H1 (cell line): ENCODE measurements around the gene KCNQ1. TPM values are rescaled to one million over a fixed set of nuclear protein-coding genes. Genes with fewer than 3 reads are reported as not detected.

Experiments
- CTCF ChIA-PET: fragments of 300-600 bp; sonication (Branson Sonifier 250); formaldehyde crosslinking; loops from one replicate; lab custom pipeline; 2021; ENCODE audit not compliant: partially characterized antibody; lab: Charles Lee
- POLR2A ChIA-PET: fragments of 300-600 bp; sonication (Branson Sonifier 250); formaldehyde crosslinking; loops from one replicate; lab custom pipeline; 2021; ENCODE audit warnings: inconsistent platforms; ENCODE audit not compliant: partially characterized antibody; lab: Charles Lee
- DNase-seq, 2 experiments: peaks; one replicate each; pipeline versions ENCODE4 v3.0.0 to v3.0.0-alpha.2; 2010 to 2022; ENCODE audit warnings: low spot score in 2 of 2, low read depth in 1 of 2, mixed read lengths in 1 of 2
- FAIRE-seq: peaks from 2 replicates; lab custom pipeline; 2011; peaks lifted over from hg19 to GRCh38; lab: Jason Lieb, UNC
- H2AFZ ChIP-seq: 2 replicates; pipeline ENCODE4 v1.8.1; 2012; ENCODE audit warnings: low read length, inconsistent platforms
- H2AK5ac ChIP-seq: 2 replicates; pipeline ENCODE4 v1.6.1; 2013; ENCODE audit warnings: low read depth, low read length
- H2BK120ac ChIP-seq: replicated peaks from 2 replicates; pipeline ENCODE3; 2013; ENCODE audit warnings: low read depth, low read length, inconsistent platforms
- H2BK12ac ChIP-seq: 2 replicates; pipeline ENCODE4 v1.6.1; 2013; ENCODE audit warnings: low read depth, low read length
- H2BK15ac ChIP-seq: 2 replicates; pipeline ENCODE4 v1.6.1; 2013; ENCODE audit warnings: low read length
- H2BK20ac ChIP-seq: 2 replicates; pipeline ENCODE4 v1.6.1; 2013; ENCODE audit warnings: low read length
- H2BK5ac ChIP-seq: 2 replicates; pipeline ENCODE4 v1.6.1; 2013; ENCODE audit warnings: low read depth, low read length
- H3K14ac ChIP-seq: 2 replicates; pipeline ENCODE4 v1.6.1; 2013; ENCODE audit warnings: inconsistent platforms; ENCODE audit not compliant: insufficient read length
- H3K18ac ChIP-seq: 2 replicates; pipeline ENCODE4 v1.6.1; 2013; ENCODE audit warnings: low read length; ENCODE audit errors: extremely low read depth
- H3K23ac ChIP-seq: 2 replicates; pipeline ENCODE4 v1.6.1; 2013; ENCODE audit warnings: inconsistent platforms; ENCODE audit not compliant: insufficient read length
- H3K23me2 ChIP-seq: 2 replicates; pipeline ENCODE4 v1.6.1; 2013; ENCODE audit warnings: low read depth, low read length
- H3K27ac ChIP-seq: 2 replicates; pipeline ENCODE4 v1.6.1; 2011; ENCODE audit warnings: low read depth, low read length, inconsistent platforms
- H3K27me3 ChIP-seq, 4 experiments: replicated peaks in 1 of 4; 1 replicate in 1 of 4; 2 replicates in 3 of 4; pipeline versions ENCODE4 v1.6.1 to v1.8.1; 2011 to 2013; ENCODE audit warnings: low read length in 3 of 4, mild to moderate bottlenecking in 3 of 4, inconsistent platforms in 2 of 4, mixed read lengths in 2 of 4, moderate library complexity in 1 of 4; ENCODE audit not compliant: control insufficient read depth in 3 of 4, insufficient read depth in 3 of 4; ENCODE audit errors: extremely low read depth in 1 of 4
- H3K36me3 ChIP-seq, 4 experiments: 2 replicates each; pipeline versions ENCODE4 v1.6.1 to v1.8.1; 2011 to 2013; ENCODE audit warnings: mild to moderate bottlenecking in 4 of 4, low read length in 3 of 4, moderate library complexity in 2 of 4, control low read depth in 1 of 4, inconsistent platforms in 1 of 4; ENCODE audit not compliant: insufficient read depth in 4 of 4, control insufficient read depth in 2 of 4
- H3K4ac ChIP-seq: replicated peaks from 2 replicates; pipeline ENCODE3; 2013; ENCODE audit warnings: low read length, low read depth, mixed read lengths, inconsistent platforms; ENCODE audit not compliant: insufficient read length
- H3K4me1 ChIP-seq, 4 experiments: replicated peaks in 1 of 4; 1 replicate in 1 of 4; 2 replicates in 3 of 4; pipeline versions ENCODE4 v1.6.1 to v1.8.1; 2011 to 2013; ENCODE audit warnings: low read length in 3 of 4, inconsistent platforms in 2 of 4, mixed read lengths in 1 of 4; ENCODE audit not compliant: insufficient read depth in 4 of 4, control insufficient read depth in 3 of 4
- H3K4me2 ChIP-seq, 2 experiments: 2 replicates each; pipeline versions ENCODE4 v1.6.1 to v1.8.1; 2011 to 2013; ENCODE audit warnings: low read depth in 2 of 2, low read length in 2 of 2, control low read depth in 1 of 2, inconsistent platforms in 1 of 2, mild to moderate bottlenecking in 1 of 2; ENCODE audit not compliant: insufficient read depth in 1 of 2
- H3K4me3 ChIP-seq, 4 experiments: fragments of 200-600, 300-600 bp in 1 of 4; sonication (generic), shearing (Covaris generic), sonication (Bioruptor Twin) in 1 of 4; 2 replicates each; pipeline versions ENCODE4 v1.5.1 to v1.8.1; 2011 to 2016; ENCODE audit warnings: low read length in 4 of 4, low read depth in 3 of 4, control low read depth in 2 of 4, inconsistent platforms in 2 of 4, mild to moderate bottlenecking in 2 of 4, mixed read lengths in 1 of 4, moderate library complexity in 1 of 4; ENCODE audit not compliant: insufficient read depth in 2 of 4; ENCODE audit errors: extremely low read depth in 1 of 4
- H3K56ac ChIP-seq: replicated peaks from 2 replicates; pipeline ENCODE3; 2013; ENCODE audit warnings: low read depth, mild to moderate bottlenecking, mixed read lengths, low read length, inconsistent platforms; ENCODE audit not compliant: insufficient read length
- H3K79me1 ChIP-seq: 2 replicates; pipeline ENCODE4 v1.6.1; 2013; ENCODE audit warnings: low read depth, low read length, control low read depth
- H3K79me2 ChIP-seq, 2 experiments: 2 replicates each; pipeline versions ENCODE4 v1.6.1 to v1.8.1; 2012 to 2013; ENCODE audit warnings: low read length in 2 of 2, mild to moderate bottlenecking in 2 of 2, inconsistent platforms in 1 of 2; ENCODE audit not compliant: insufficient read depth in 2 of 2, control insufficient read depth in 1 of 2
- H3K9ac ChIP-seq, 4 experiments: replicated peaks in 1 of 4; 1 replicate in 1 of 4; 2 replicates in 3 of 4; pipeline versions ENCODE4 v1.6.1 to v1.8.1; 2011 to 2013; ENCODE audit warnings: low read depth in 3 of 4, low read length in 3 of 4, control low read depth in 2 of 4, mild to moderate bottlenecking in 2 of 4, moderate library complexity in 2 of 4, inconsistent platforms in 1 of 4; ENCODE audit errors: extremely low read depth in 1 of 4
- H3K9me3 ChIP-seq, 2 experiments: 2 replicates each; pipeline versions ENCODE4 v1.6.1 to v1.8.1; 2012 to 2013; ENCODE audit warnings: mild to moderate bottlenecking in 2 of 2, moderate library complexity in 2 of 2, control low read depth in 1 of 2, inconsistent platforms in 1 of 2, low read depth in 1 of 2, low read length in 1 of 2, mixed read lengths in 1 of 2; ENCODE audit not compliant: insufficient read depth in 2 of 2
- H4K20me1 ChIP-seq, 2 experiments: replicated peaks in 1 of 2; 2 replicates each; pipeline versions ENCODE3 to v1.8.1; 2011 to 2013; ENCODE audit warnings: inconsistent platforms in 2 of 2, low read length in 2 of 2, mild to moderate bottlenecking in 1 of 2; ENCODE audit not compliant: insufficient read depth in 2 of 2, control insufficient read depth in 1 of 2
- H4K5ac ChIP-seq: 2 replicates; pipeline ENCODE4 v1.6.1; 2013; ENCODE audit warnings: low read length, low read depth, mixed read lengths, inconsistent platforms; ENCODE audit not compliant: insufficient read length
- H4K8ac ChIP-seq: 2 replicates; pipeline ENCODE4 v1.8.0; 2013; ENCODE audit warnings: mild to moderate bottlenecking, moderate library complexity, low read length, inconsistent platforms; ENCODE audit not compliant: insufficient read depth; ENCODE audit errors: extremely low read depth
- H4K91ac ChIP-seq: replicated peaks from 2 replicates; pipeline ENCODE3; 2013; ENCODE audit warnings: low read length, mixed read lengths, inconsistent platforms; ENCODE audit not compliant: insufficient read length
- BCL11A ChIP-seq, 2 experiments: IDR thresholded peaks; one replicate each; pipeline ENCODE4 v1.6.1; 2011; ENCODE audit warnings: low read depth in 2 of 2, low read length in 2 of 2, mild to moderate bottlenecking in 2 of 2
- CBX8 ChIP-seq: fragments of 300-800, 300-1000 bp; sonication (generic); IDR thresholded peaks from 2 replicates; pipeline ENCODE4 v1.7.1; 2016; ENCODE audit warnings: low read depth, low read length, borderline replicate concordance
- CREB1 ChIP-seq: IDR thresholded peaks from 2 replicates; pipeline ENCODE4 v1.6.1; 2012; ENCODE audit warnings: inconsistent platforms
- CTBP2 ChIP-seq: IDR thresholded peaks from 2 replicates; pipeline ENCODE4 v1.7.0; 2011; ENCODE audit warnings: borderline replicate concordance, mild to moderate bottlenecking, moderate library complexity, mixed read lengths, low read length; ENCODE audit not compliant: insufficient read depth, insufficient read length
- KDM5A ChIP-seq: fragments of 200-600 bp; IDR thresholded peaks from 2 replicates; pipeline ENCODE4 v1.7.1; 2012; ENCODE audit warnings: mild to moderate bottlenecking, low read length, inconsistent platforms, mixed read lengths
- NANOG ChIP-seq: IDR thresholded peaks from 2 replicates; pipeline ENCODE4 v1.6.1; 2011; ENCODE audit warnings: low read length, low read depth, mild to moderate bottlenecking, inconsistent platforms; ENCODE audit not compliant: insufficient read depth, poor library complexity, severe bottlenecking
- POLR2A ChIP-seq, 2 experiments: IDR thresholded peaks; 1 replicate in 1 of 2; 2 replicates in 1 of 2; pipeline ENCODE4 v1.6.1; 2011; ENCODE audit warnings: low read depth in 2 of 2, low read length in 2 of 2, mild to moderate bottlenecking in 2 of 2; ENCODE audit errors: control extremely low read depth in 1 of 2
- POLR2AphosphoS5 ChIP-seq: IDR thresholded peaks from 2 replicates; pipeline ENCODE4 v1.6.1; 2011; ENCODE audit warnings: low read depth, low read length
- RNF2 ChIP-seq: fragments of 200-900, 300-1000 bp; sonication (generic); IDR thresholded peaks from 2 replicates; pipeline ENCODE4 v1.7.1; 2016; ENCODE audit warnings: borderline replicate concordance, low read depth, mild to moderate bottlenecking, antibody characterized with exemption, low read length; ENCODE audit not compliant: poor library complexity, severe bottlenecking; ENCODE audit errors: missing control alignments
- RXRA ChIP-seq: IDR thresholded peaks from 2 replicates; pipeline ENCODE4 v1.6.1; 2011; ENCODE audit warnings: low read depth, mild to moderate bottlenecking, low read length, moderate library complexity; ENCODE audit not compliant: insufficient read depth
- SIX5 ChIP-seq: IDR thresholded peaks from 2 replicates; pipeline ENCODE4 v1.6.1; 2011; ENCODE audit warnings: mild to moderate bottlenecking, low read depth, low read length
- SRF ChIP-seq: IDR thresholded peaks from 2 replicates; pipeline ENCODE4 v1.6.1; 2011; ENCODE audit warnings: mild to moderate bottlenecking, low read depth, low read length, moderate library complexity
- SUZ12 ChIP-seq: fragments of 200-600 bp; sonication (generic); IDR thresholded peaks from 2 replicates; pipeline ENCODE4 v1.6.1; 2012; ENCODE audit warnings: mild to moderate bottlenecking, inconsistent platforms, low read length, moderate library complexity, mixed read lengths
- TAF1 ChIP-seq: IDR thresholded peaks from 2 replicates; pipeline ENCODE4 v1.6.1; 2011; ENCODE audit warnings: mild to moderate bottlenecking, low read depth, low read length
- TEAD4 ChIP-seq: IDR thresholded peaks from 2 replicates; pipeline ENCODE4 v1.6.1; 2012; ENCODE audit warnings: low read depth, low read length, inconsistent platforms, mixed read lengths
- WGBS, 2 experiments: shearing (Covaris generic) in 1 of 2; methylation state at CpG; one replicate each; pipeline versions ENCODE4 v1.1.6 to v1.1.7; 2013 to 2015; ENCODE audit warnings: low lambda C conversion rate in 2 of 2, mixed read lengths in 2 of 2, inconsistent platforms in 1 of 2, low coverage in 1 of 2, missing lambda C conversion rate in 1 of 2; ENCODE audit not compliant: insufficient replicate concordance in 2 of 2, insufficient coverage in 1 of 2, insufficient read length in 1 of 2; ENCODE audit errors: extremely low coverage in 1 of 2, missing lambda C conversion rate in 1 of 2; 5-methylcytosine and 5-hydroxymethylcytosine counted together
- polyA plus RNA-seq, 7 experiments: library from polyadenylated mRNA; depleted of rRNA in 3 of 7; stranded (reverse) in 5 of 7; unstranded in 2 of 7; fragments of >200 nt in 5 of 7; fragments of 200-250 nt in 2 of 7; gene quantifications; 1 replicate in 5 of 7; 2 replicates in 1 of 7; 4 replicates in 1 of 7; pipeline versions ENCODE4 v1.2.1 to v1.2.3, GENCODE V29; 2011 to 2013; ENCODE audit warnings: missing spikeins in 2 of 7, mixed read lengths in 2 of 7
- total RNA-seq: library from RNA; stranded (reverse); fragmentation: NEBNext Ultra II Directional; extraction: Animal tissue kit (Norgen Biotek cat#: 25700); gene quantifications from 2 replicates; pipeline ENCODE4 v1.2.1, GENCODE V29; 2021

The KCNQ1 gene
- total and polyA plus RNA-seq, 2 of the 8 experiments (the other 6 are each of a cell fraction or from before 2014, with no cell fraction given) = 1.9 to 2.0 TPM

- H4K20me1 ChIP-seq = peaks cover 3 to 15% of the 10 kb centered on the region in 2 experiments
- H3K79me1 ChIP-seq = no peaks in the 10 kb centered on the region
- no peak overlapping the region for H3K9ac ChIP-seq
- H3K18ac ChIP-seq = no peak overlapping the region
- no peak overlapping the region for H4K5ac ChIP-seq
- H2BK12ac ChIP-seq = no peak overlapping the region
- POLR2A ChIA-PET = no interaction called here
- no peak overlapping the region for H3K14ac ChIP-seq
- H3K79me2 ChIP-seq = no peaks in the 10 kb centered on the region
- H3K56ac ChIP-seq = no peak overlapping the region
- peak overlapping the region; percentile 32; the same call in 1 of the 2 replicates for H2BK15ac ChIP-seq
- WGBS, 2 experiments = 70 to 100% methylated on average over 1 to 4 of the region's 4 CpGs
- no peak overlapping the region for H3K4me3 ChIP-seq
- no peak overlapping the region for H3K4me2 ChIP-seq
- no peak overlapping the region for H3K27ac ChIP-seq
- no peak overlapping the region for H2AK5ac ChIP-seq
- no peak overlapping the region for H4K8ac ChIP-seq
- H2BK120ac ChIP-seq = no peak overlapping the region
- H3K4me1 ChIP-seq = 0 out of 7 replicates have a peak, but pooled peaks cover 0 to 2% (median 0%) of the 10 kb centered on the region in 4 experiments
- FAIRE-seq = no peak
- no peak overlapping the region for H2BK5ac ChIP-seq
- H2AFZ ChIP-seq = no peak overlapping the region
- no peaks in the 10 kb centered on the region for H3K36me3 ChIP-seq
- H3K23ac ChIP-seq = no peak overlapping the region
- peaks cover 17 to 82% (median 52%) of the 10 kb centered on the region in 4 experiments for H3K27me3 ChIP-seq
- no peak overlapping the region for H3K4ac ChIP-seq
- no peak overlapping the region for H4K91ac ChIP-seq
- H2BK20ac ChIP-seq = no peak overlapping the region
- peaks cover 6% of the 10 kb centered on the region for H3K23me2 ChIP-seq
- no peaks in the 10 kb centered on the region; a peak in 1 of 4 replicates for H3K9me3 ChIP-seq
- DNase-seq = no peak
- CTCF ChIA-PET = interaction anchor here (1.6 kb wide), 1 partner anchor 305 kb away, joined by 3 read pairs; no protein-coding TSS in a partner anchor
- TF ChIP-seq CTBP2 (no peak), SRF (no peak), RNF2 (no peak), POLR2AphosphoS5 (no peak), SUZ12 (no peak), NANOG (no peak), TEAD4 (no peak), POLR2A (IDR thresholded peaks at IDR 0.05; ENCODE audit: control extremely low read depth in 1 of 2, low read depth in 2 of 2, low read length in 2 of 2) (no peak), BCL11A (IDR thresholded peaks at IDR 0.05; ENCODE audit: low read depth in 2 of 2, low read length in 2 of 2) (no peak), KDM5A (no peak), RXRA (no peak), SIX5 (no peak), CREB1 (no peak), CBX8 (no peak), TAF1 (no peak)
Observed at GRCh38 chr11:2584434-2584811, 139.6 kb downstream of the KCNQ1 start.
